ENCODE measurements around the gene TTLL7. TPM values are rescaled to one million over a fixed set of nuclear protein-coding genes. Genes with fewer than 3 reads are reported as not detected.

Gene TTLL7
- polyA plus RNA-seq, 1 donor from 2014 or later, result 88.1 TPM

GRCh38 chr1:83819436-83819835, 179.5 kb downstream of the TTLL7 start:
- no peaks in the 10 kb centered on the region for H3K9me2 ChIP-seq (ENCODE audit: insufficient read depth, low read length)
- no peak overlapping the region for H3K4me2 ChIP-seq (ENCODE audit: low read length)
- H3K4me3 ChIP-seq (ENCODE audit: low read length), result no peak overlapping the region
- H2AFZ ChIP-seq (ENCODE audit: low read depth, low read length), result no peak overlapping the region
- H3K79me2 ChIP-seq (replicated peaks; ENCODE audit: insufficient read depth, low read length), result no peaks in the 10 kb centered on the region
- H3K9me3 ChIP-seq (ENCODE audit: low read length), result no peaks in the 10 kb centered on the region
- no peaks in the 10 kb centered on the region for H4K20me1 ChIP-seq (ENCODE audit: insufficient read depth)
- no peak overlapping the region for H3K27ac ChIP-seq (ENCODE audit: low read length)
- no peaks in the 10 kb centered on the region for H3K27me3 ChIP-seq (ENCODE audit: insufficient read depth, low read depth, low read length)
- TF ChIP-seq MXI1 (conservative IDR thresholded peaks at IDR 0.05; ENCODE audit: poor library complexity, severe bottlenecking), result no peak
- TF ChIP-seq CTCF (IDR thresholded peaks at IDR 0.05; ENCODE audit: poor library complexity, severe bottlenecking), result no peak
- no peak for TF ChIP-seq RAD21 (conservative IDR thresholded peaks at IDR 0.05)
- no peak for TF ChIP-seq REST (IDR thresholded peaks at IDR 0.05; ENCODE audit: borderline replicate concordance)
- TF ChIP-seq POLR2AphosphoS5 (IDR thresholded peaks at IDR 0.05), result no peak
- TF ChIP-seq EP300 (conservative IDR thresholded peaks at IDR 0.05; ENCODE audit: poor library complexity, severe bottlenecking), result no peak
- TF ChIP-seq SMC3 (conservative IDR thresholded peaks at IDR 0.05; ENCODE audit: poor library complexity), result no peak
- TF ChIP-seq TAF1 (IDR thresholded peaks at IDR 0.05; ENCODE audit: low read depth), result no peak
- no peak for TF ChIP-seq EZH2 (IDR thresholded peaks at IDR 0.05; ENCODE audit: borderline replicate concordance, insufficient read depth, low read length, poor library complexity, severe bottlenecking)
- no peaks in the 10 kb centered on the region for H3K36me3 ChIP-seq (ENCODE audit: insufficient read depth, low read length)
- no peak overlapping the region for H3K9ac ChIP-seq (ENCODE audit: low read length)
- no peaks in the 10 kb centered on the region for H3F3A ChIP-seq (ENCODE audit: insufficient read depth, low read length, poor library complexity, severe bottlenecking)

- Histone ChIP-seq H3F3A (ENCODE audit: insufficient read depth, low read length, poor library complexity, severe bottlenecking) (no peaks in the 10 kb centered on the region), H4K20me1 (ENCODE audit: insufficient read depth) (no peaks in the 10 kb centered on the region), H3K4me2 (ENCODE audit: low read length) (no peak overlapping the region), H3K4me3 (ENCODE audit: low read length) (no peak overlapping the region), H3K9ac (ENCODE audit: low read length) (no peak overlapping the region), H3K27me3 (ENCODE audit: insufficient read depth, low read depth, low read length) (no peaks in the 10 kb centered on the region), H3K9me2 (ENCODE audit: insufficient read depth, low read length) (no peaks in the 10 kb centered on the region), H3K9me3 (ENCODE audit: low read length) (no peaks in the 10 kb centered on the region), H3K27ac (ENCODE audit: low read length) (no peak overlapping the region), H3K36me3 (ENCODE audit: insufficient read depth, low read length) (no peaks in the 10 kb centered on the region), H2AFZ (ENCODE audit: low read depth, low read length) (no peak overlapping the region), H3K79me2 (replicated peaks; ENCODE audit: insufficient read depth, low read length) (no peaks in the 10 kb centered on the region)
- TF ChIP-seq CTCF (IDR thresholded peaks at IDR 0.05; ENCODE audit: poor library complexity, severe bottlenecking) (no peak), POLR2AphosphoS5 (IDR thresholded peaks at IDR 0.05) (no peak), EP300 (conservative IDR thresholded peaks at IDR 0.05; ENCODE audit: poor library complexity, severe bottlenecking) (no peak), RAD21 (conservative IDR thresholded peaks at IDR 0.05) (no peak), TAF1 (IDR thresholded peaks at IDR 0.05; ENCODE audit: low read depth) (no peak), MXI1 (conservative IDR thresholded peaks at IDR 0.05; ENCODE audit: poor library complexity, severe bottlenecking) (no peak), REST (IDR thresholded peaks at IDR 0.05; ENCODE audit: borderline replicate concordance) (no peak), SMC3 (conservative IDR thresholded peaks at IDR 0.05; ENCODE audit: poor library complexity) (no peak), EZH2 (IDR thresholded peaks at IDR 0.05; ENCODE audit: borderline replicate concordance, insufficient read depth, low read length, poor library complexity, severe bottlenecking) (no peak)
Measured at GRCh38 chr1:83818916-83819315, 180.0 kb downstream of the TTLL7 start.
